PC-9 (cell line): ENCODE results near the gene ROS1.

Experiments used
- EZH2 ChIP-seq: fragments of 200-600 bp; sonication (generic); IDR thresholded peaks from 2 replicates; pipeline ENCODE4 v1.8.0; 2017; ENCODE audit warnings: antibody characterized with exemption, low read depth
- TF ChIP-seq, protein P1 (sequence below): fragments of 200-600 bp; sonication (generic); conservative IDR thresholded peaks from 2 replicates; pipeline ENCODE4 v1.6.1; 2017; ENCODE audit warnings: mixed run types, antibody characterized with exemption, mild to moderate bottlenecking, moderate library complexity

- TF ChIP-seq, protein P1, sequence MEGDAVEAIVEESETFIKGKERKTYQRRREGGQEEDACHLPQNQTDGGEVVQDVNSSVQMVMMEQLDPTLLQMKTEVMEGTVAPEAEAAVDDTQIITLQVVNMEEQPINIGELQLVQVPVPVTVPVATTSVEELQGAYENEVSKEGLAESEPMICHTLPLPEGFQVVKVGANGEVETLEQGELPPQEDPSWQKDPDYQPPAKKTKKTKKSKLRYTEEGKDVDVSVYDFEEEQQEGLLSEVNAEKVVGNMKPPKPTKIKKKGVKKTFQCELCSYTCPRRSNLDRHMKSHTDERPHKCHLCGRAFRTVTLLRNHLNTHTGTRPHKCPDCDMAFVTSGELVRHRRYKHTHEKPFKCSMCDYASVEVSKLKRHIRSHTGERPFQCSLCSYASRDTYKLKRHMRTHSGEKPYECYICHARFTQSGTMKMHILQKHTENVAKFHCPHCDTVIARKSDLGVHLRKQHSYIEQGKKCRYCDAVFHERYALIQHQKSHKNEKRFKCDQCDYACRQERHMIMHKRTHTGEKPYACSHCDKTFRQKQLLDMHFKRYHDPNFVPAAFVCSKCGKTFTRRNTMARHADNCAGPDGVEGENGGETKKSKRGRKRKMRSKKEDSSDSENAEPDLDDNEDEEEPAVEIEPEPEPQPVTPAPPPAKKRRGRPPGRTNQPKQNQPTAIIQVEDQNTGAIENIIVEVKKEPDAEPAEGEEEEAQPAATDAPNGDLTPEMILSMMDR = no peak
- no peak for TF ChIP-seq EZH2
Measured at GRCh38 chr6:117432273-117432672, 6.5 kb upstream of the ROS1 start.
